ENCODE results near the gene CASP6.
"Not testable (repeated sequence)": the region's sequence is repeated elsewhere in the genome, so short reads cannot be mapped to it uniquely, and the experiment has no call there.

Gene CASP6

DNA sequence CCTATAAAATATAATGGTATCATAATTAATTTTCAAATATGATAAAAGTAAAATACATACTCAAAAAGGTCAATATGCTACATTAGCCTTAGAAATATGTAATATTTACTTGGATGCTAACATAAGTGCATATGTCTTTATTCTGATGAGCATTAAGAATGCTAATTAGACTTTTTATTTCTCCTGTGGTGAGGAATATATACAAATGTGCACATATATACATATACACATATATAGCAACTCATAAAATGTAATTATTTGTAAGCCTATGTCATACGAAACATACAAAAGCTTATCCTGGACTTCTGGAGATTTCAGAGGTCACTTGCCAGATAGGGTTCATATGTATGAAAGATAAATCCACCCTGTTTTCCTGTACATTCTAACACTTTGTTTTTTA, 15.5 kb upstream of the CASP6 start:
- no peak for DNase-seq

DNA sequence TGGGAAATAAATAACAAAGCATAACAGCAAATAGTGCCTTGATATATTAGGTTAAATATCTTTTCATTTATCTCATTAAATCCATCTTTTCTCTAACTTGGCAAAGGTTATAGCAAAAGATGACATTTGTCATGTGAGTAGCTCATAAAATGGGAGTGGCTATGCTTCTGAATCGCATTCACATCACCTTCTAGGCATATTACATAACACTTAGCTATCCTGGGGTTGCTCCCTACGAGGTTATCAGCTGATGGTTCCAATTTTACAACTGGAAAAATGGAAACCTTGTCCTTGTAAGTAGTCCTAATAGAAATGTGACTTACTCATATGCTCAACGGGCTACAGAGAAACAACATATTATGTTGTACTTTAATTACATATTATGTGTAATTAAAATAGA, 10.3 kb upstream of the CASP6 start:
- DNase-seq, result no peak

DNA sequence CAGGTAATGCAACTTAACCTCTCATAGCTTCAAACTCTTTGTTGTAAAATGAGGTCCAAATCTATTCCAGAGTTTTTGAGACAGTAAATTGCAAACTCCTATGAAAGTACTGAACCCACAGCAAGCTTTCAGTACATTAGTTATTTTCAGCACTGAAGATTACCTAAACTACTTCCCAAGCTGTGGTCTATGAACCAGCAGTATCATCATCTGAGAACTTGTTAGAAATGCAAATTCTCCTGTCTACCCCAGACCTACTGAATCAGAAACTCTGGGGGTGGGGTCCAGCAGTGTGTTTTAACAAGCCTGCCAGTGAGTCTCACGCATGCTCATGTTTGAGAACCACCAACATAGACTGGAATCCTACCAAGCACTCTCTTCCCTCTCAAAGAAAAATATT, 5.7 kb upstream of the CASP6 start:
- DNase-seq, result no peak

DNA sequence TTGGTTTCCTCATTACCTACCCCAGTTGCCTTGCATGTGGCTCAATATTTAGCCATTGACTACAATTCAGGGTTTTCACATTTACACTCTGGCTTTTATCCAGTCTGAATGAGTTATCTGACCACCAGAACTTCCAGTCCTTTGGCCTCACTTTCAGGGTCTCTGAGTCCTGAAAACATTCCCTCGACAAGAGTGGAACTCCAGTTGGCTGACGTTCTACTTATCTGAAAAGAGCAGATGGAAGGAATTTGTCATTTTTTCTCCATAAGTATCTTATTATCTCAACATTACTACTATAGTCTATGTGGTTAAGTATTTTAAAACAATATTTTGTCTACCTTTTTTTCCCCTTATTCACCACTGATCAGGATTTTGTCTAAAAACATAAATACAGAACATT, 5.2 kb upstream of the CASP6 start:
- no peak for DNase-seq

DNA sequence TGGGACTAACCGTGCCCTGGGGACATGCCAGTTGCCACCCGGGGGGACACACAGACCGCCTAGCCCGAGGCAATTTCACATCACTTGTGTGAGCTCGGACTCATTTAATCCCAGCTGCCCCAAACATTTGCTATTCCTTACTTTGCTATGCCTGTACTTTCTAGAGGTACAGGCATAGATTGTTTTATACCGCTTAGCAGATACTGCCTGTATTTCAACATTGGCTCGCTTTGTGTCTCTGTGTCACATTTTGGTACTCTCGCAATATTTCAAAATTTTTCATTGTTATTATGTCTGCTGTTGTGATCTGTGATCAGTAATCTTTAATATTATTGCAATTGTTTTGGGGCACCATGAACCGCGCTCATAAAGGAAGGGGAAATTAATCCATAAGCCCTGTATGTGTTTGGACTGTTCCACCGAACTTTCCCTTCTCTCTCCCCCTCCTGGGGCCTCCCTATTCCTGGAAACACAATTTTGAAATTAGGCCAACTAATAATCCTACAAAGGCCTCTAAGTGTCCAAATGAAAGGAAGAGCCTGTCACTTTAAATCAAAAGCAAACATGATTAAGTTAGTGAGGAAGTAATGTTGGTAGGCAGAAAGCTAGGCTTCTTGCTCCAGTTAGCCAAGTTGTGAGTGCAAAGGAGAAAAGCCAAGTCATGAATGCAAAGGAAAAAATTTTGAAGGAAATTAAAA, 568 bp upstream of the CASP6 start:
- no peak for DNase-seq

DNA sequence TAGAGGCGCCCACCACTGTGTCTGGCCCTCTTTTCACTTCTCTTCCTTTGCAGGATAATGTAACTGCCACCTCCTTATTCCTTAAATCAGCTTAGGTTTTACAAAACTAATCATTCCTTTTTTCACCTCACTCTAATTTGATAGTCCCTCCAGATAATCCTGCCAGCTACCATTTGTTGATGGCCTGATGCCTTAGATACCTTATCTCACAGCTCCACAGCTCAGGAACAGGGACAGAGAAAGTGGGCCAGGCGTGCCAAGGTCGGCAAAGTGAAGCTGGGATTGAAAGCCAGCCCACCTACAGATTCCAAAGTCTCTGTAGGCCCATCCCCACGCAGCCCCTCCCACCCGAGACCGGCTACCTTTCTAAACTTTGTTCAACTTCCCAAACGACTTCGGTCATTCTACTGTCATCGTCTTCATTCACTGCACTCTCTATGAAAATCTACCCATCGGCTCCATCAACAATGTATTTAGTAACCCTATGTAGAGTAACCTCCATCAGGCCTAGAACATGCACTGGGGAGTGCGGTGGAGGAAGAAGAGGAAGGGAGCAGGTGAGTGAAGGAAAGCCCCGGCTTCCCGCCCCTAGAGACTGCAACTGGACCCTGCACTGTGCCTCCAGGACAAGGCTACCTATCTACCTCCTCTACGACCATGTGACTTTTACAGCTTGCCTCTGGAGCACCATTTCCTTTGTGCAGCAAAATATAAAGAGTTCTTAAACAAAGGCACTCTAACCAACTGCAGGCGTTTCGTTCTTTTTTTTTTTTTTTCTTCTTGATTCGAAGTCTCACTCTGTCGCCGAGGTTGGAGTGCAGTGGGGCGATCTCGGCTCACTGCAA, 1.5 kb downstream of the CASP6 start:
- DNase-seq, result no peak

DNA sequence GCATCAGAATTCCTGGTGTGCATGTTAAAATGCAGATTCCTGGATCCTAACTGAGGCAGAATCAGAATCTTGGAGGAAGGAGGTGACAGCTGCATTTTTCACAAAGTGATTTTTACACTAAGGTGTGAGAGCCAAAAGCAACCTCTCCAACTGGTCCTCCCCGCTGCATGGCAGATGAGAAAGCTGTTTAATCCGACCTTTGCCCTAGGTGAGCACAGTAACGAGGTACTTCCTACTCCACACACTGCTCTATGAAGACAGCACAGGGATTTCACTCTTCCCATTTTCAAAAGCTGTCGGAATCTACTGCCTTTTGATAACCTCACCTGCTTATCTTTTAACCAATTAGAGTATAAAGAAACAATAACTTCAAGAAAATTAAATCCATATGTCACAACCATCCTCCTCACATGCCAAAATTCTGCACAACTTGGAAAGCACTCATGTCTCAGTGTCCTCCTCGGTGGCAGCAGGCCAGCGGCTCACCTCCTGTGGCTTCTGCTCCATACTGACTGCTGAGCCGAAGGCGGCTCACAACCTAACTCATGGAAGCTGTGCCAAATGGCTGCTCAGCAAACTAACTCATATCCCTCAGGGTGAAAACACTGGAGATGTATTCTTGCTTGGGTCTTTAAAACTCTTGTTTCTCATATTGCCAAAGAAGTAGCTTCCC, 3.6 kb downstream of the CASP6 start:
- DNase-seq, result no peak

DNA sequence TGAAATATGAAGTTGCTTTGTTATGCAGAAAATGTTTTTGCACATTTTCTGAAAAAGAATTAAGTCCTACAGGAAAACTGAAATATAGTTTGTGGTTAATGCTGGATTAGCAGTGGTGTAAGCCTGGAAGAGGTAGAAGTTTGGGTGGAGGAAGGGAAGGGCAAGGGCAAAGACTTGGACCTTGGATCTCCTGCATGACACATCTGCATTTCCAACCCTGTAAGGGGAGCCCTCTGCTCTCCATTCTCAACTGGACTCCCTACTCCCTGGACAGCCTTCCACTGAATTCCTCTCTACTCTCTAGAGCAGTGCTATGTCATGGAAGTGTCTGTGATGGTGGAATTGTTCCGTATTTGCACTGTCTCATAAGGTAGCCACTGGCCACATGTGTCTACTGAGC, 4.6 kb downstream of the CASP6 start:
- no peak for DNase-seq

DNA sequence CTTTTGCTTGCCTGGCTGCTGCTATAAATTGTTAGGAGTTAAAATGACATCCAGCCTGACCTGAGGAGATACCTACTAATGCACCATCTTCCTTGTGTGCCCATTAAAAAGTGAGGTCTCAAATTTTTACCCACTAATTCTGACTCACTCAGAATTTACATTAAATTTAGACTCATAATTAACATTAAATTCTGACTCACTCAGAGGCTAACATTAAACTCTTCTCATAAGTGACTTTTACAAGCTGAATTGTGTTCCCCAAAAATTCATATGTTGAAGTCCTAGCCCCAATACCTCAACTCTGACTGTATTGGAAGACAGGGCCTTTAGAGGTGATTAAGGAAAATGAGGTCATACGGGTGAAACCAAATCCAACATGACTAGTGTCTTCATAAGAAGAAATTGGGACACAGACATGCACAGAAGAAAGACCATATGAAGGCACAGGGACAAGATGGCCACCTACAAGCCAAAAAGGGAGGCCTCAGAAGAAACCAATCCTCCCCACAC, 11.8 kb downstream of the CASP6 start:
- DNase-seq, result no peak

DNA sequence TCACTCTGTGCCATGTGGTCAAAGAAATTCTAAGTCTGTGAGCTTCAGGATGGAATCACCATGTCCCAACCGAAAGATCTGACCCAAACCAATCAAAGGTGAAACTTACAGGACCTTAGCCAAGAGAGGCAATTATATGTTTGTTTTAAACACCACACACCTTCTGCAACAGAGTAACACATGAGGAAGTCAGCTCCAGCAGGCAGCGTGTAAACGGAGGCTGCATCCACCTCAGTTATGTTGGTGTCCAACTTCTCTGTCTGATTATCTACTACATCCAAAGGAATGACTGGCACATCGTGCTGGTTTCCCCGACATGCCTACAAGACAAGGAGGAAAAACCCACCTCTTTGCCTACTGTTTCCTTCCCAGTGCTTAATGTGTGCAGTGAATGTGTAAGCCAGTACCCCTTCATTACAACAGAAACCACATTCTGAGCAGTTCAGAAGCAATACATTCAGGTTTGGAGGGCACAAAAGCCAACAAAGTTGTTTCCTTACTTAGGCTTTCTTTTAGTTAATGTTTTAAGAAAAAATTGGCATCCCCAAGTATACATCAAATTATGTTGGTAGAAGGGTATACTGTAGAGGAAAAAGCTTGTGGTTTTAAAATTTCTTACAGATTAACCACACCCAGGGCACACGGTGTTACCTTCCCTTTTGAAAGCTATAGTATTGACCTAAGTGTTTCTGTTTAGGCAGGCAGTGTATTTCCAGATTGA, 12.4 kb downstream of the CASP6 start:
- no peak for DNase-seq

DNA sequence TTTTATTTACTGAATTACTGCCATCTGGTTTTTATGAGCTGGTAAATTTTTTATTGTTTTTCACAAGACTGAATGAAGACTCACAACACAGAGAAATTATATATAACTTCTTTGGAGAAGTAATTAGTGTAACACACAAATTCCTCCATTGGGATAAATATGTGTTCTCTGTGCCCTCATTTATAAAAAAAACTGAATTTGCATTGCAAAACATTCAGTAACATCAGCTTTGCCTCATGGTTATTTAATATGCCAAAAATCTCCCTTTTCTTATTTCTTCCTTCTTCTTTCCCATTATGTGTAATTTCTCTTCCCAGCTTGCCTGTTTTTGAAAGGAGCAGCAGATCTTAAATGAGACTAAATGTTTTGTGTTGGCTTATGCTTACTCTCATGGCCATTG, 18.5 kb downstream of the CASP6 start:
- DNase-seq, result no peak

DNA sequence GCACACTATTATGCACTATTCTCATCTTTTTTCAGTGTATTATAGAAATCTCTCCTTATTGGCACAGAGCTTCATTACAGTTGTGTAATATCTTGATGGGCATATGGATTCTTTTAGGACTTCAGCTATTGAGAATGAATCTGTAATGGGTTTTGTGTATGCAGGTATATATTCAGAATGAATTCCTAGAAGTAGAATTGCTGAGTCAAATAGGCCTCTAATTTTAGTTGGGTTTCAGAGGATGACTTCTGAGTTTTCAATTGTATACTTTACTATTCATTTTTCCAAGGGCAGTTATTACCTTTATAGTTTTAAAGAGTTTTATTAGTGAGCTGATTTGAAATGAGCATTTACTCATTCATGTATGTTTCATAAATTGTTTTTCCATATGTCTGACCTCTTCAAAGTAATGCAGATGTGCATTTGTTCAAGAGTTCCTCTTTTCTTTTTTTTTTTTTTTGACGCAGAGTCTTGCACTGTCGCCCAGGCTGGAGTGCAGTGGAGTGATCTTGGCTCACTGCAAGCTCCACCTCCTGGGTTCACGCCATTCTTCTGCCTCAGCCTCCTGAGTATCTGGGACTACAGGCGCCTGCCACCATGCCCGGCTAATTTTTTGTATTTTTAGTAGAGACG, 19.5 kb downstream of the CASP6 start:
- DNase-seq, result no peak

DNA sequence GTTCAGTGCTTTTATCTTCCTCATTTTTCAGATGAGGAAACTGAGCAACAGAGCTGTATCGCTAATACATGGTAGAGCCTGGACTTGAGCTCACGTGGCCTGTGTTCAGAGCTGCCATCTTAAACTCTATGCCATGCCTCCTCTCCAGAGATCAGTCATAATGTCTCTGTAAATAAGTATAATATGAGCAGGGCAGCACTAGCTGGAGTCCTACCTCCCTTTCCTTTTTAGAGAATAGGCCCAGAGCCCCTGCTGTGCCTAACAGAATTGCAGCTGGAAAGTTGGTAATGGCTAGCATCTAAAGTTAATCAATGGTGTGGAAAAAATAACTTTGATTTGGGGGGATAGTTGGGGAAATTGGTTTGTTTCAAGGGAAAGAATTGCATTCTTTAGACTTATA, 20.4 kb downstream of the CASP6 start:
- no peak for DNase-seq

DNA sequence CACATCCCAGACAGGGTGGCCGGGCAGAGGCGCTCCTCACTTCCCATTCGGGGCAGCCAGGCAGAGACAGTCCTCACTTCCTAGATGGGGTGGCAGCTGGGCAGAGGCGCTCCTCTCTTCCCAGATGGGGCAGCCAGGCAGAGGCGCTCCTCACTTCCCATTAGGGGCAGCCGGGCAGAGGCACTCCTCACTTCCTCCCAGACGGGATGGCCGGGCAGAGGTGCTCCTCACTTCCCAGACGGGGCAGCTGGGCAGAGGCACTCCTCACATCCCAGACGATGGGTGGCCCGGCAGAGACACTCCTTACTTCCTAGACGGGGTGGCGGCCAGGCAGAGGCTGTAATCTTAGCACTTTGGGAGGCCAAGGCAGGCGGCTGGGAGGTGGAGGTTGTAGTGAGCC, 24.3 kb downstream of the CASP6 start:
- not testable (repeated sequence) for DNase-seq

DNA sequence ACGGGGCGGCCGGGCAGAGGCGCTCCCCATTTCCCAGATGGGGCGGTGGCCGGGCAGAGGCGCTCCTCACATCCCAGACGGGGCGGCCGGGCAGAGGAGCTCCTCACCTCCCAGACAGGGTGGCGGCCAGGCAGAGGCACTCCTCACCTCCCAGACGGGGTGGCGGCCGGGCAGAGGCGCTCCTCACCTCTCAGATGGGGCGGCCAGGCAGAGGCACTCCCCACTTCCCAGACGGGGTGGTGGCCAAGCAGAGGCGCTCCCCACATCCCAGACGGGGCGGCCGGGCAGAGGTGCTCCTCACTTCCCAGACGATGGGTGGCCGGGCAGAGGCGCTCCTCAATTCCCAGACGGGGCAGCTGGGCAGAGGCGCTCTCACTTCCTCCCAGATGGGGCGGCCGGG, 24.8 kb downstream of the CASP6 start:
- DNase-seq, result not testable (repeated sequence)

DNA sequence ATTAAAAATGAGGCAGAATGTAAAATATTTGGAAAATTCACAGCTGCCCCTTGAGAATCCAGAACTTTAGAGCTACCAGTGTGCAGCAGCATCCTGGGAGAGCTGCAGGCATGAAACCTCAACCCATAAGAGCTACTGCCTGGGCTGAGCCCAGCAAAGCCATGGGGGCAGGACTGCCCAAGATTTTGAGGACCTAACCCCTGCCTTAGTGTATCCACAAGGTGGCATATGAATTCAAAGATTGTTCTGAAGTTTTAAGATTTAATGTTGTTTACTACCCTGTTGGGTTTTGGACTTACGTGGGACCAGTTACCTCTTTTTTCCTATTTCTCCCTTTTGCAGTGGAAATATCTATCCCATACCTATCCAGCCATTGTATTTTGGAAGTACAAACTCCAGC, 26.4 kb downstream of the CASP6 start:
- DNase-seq, result no peak

DNA sequence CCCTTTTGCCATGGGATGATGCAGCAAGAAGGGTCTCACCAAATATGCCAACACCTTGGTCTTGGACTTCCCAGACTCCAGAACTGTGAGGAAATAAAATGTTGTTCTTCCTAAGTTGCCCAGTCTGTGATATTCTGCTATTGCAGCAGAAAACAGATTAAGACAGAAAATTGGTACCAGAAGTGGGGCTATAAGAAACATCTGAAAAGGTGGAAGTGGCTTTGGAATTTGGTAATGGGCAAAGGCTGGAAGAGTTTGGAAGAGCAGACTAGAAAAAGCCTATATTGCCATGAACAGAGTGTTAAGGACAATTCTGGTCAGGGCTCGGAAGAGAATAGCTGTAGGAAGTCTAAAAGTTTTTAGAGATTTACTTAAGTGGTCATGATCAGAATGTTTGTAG, 27.4 kb downstream of the CASP6 start:
- DNase-seq, result no peak

DNA sequence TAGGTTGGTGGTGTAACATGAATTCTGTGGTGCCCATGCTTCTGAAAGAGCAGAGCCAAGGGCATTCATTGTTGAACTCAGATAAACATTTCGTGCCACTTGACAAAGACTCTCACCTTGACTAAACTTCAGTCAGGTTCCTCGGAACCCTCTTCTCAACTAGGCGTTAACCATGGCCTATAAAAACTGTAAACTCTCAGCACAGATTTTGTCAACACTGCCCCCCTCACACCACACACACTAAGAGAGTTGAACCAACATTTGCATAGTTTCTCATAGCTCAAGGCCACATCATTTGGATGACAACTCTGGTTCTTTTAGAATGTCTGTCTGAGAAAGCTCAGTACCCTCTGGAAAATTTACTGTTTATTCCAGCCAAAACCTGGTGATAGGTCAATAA, 28.1 kb downstream of the CASP6 start:
- no peak for DNase-seq

DNA sequence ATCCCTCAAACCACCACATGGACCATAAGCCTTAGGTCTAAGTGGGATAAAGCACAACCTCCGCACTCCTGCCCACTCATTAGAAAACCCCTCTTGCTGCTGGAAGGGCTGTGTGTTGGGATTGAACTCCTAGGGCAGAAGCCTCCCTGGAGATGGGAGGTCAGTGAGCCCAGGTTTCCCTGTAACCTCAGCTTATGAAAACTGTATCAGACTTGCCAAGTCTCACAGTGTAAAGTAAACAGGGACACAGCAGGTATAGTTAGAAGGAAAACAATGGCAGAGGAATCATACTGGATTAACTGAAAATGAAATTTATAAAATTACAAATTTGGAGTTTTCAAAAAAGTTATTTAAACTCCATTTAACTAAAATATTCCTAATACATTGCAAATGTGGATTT, 29.9 kb downstream of the CASP6 start:
- DNase-seq, result no peak

DNA sequence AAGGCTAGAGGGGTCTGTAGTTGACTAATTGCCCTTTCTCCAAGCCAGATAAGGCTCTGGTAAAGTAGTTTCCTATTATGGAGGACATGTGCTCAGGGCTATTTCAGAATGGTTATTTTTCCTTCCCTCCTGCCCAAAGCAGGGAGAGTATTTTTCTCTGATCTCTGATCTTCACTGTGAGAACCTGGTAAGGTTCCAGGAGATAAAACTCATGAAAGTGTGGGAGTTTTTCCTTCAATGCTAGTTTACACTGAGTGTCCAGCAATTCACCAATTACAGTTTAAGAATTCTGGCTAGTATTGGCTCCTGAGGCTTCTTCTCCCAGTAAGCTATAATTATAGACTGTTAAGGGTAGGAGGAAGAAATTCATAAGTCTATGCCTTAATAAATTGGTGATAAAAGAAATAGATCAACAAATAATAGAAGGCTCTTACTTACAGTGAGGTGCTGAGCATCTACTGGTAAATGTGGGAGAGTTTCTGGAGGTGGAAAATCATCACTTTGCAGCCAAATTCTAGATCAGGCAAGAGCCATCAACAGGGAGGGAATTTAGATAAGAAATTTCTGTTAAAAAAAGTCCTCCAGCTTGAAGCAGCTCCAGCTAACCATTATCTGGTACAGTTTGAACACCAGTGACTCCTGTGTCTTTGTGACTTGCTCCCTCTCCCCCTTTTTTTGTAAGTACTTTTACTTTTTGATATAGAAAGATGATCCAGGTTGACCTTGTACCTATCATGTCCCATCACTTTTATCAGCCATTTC, 30.9 kb downstream of the CASP6 start:
- no peak for DNase-seq

DNA sequence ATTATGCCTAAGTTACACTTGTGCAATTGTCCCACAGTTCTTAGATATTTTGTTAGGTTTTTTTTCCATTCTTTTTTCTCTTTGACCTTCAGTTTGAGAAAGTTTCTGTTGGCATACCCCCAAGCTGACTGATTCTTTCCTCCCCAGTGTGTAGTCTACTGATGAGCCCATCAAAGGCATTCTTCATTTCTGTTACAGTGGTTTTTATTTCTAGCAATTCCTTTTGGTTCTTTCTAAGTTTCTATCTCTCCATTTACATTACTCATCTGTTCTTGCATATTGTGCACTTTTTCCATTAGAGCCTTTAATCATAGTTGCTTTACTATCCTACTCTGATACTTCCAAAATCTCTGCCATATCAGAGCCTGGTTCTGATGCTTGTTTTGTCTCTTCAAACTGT, 31.9 kb downstream of the CASP6 start:
- no peak for DNase-seq

All from effector CD4-positive, alpha-beta T cell (primary cell).